Panc1 (cell line): ENCODE data around the gene SORBS1. TPM values are rescaled to one million over a fixed set of nuclear protein-coding genes. Genes with fewer than 3 reads are reported as not detected.

ENCODE experiments used
- ATAC-seq: fragments of 200-7000 bp; cut with Tn5 transposase; 2 replicates; pipeline ENCODE4 v1.9.1; 2020; ENCODE audit warnings: mild to moderate bottlenecking, moderate library complexity
- BruUV-seq: library from RNA; stranded (reverse); fragments of 400-500 nt; replicated peaks from 2 replicates; lab custom pipeline; 2021; lab: Mats Ljungman, UMichigan
- CTCF ChIA-PET: fragments of 300-600 bp; sonication (Branson Sonifier 250); formaldehyde crosslinking; loops from one replicate; lab custom pipeline; 2022; ENCODE audit warnings: antibody characterized with exemption; lab: Charles Lee
- POLR2A ChIA-PET: fragments of 300-600 bp; sonication (Branson Sonifier 250); formaldehyde crosslinking; loops from one replicate; lab custom pipeline; 2022; ENCODE audit warnings: antibody characterized with exemption; lab: Charles Lee
- DNase-seq: peaks from one replicate; pipeline ENCODE4 v3.0.0-alpha.2; 2010; ENCODE audit warnings: low read depth, low spot score
- H3K27ac ChIP-seq: 2 replicates; pipeline ENCODE4 v1.5.1; 2011; ENCODE audit warnings: mild to moderate bottlenecking, low read length, inconsistent platforms
- H3K27me3 ChIP-seq: fragments of 200-500 bp; sonication (Bioruptor generic); 2 replicates; pipeline ENCODE4 v1.6.0; 2014; ENCODE audit warnings: low read length, inconsistent platforms; ENCODE audit not compliant: control insufficient read depth, insufficient read depth
- H3K36me3 ChIP-seq: fragments of 200-500 bp; sonication (Bioruptor generic); 2 replicates; pipeline ENCODE4 v1.5.1; 2014; ENCODE audit warnings: inconsistent platforms, mild to moderate bottlenecking, low read length, moderate library complexity; ENCODE audit not compliant: control insufficient read depth, insufficient read depth
- H3K4me1 ChIP-seq: 2 replicates; pipeline ENCODE4 v1.5.1; 2011; ENCODE audit warnings: inconsistent platforms, mild to moderate bottlenecking, low read length, moderate library complexity; ENCODE audit not compliant: control insufficient read depth, insufficient read depth
- H3K4me3 ChIP-seq, 2 experiments: 2 replicates each; pipeline ENCODE4 v1.5.1; 2011 to 2012; ENCODE audit warnings: low read depth in 2 of 2, low read length in 2 of 2, mild to moderate bottlenecking in 2 of 2, inconsistent platforms in 1 of 2, moderate library complexity in 1 of 2
- H3K9me3 ChIP-seq: fragments of 200-500 bp; sonication (Bioruptor generic); 2 replicates; pipeline ENCODE4 v1.5.1; 2014; ENCODE audit warnings: low read depth, mild to moderate bottlenecking, inconsistent platforms, low read length, moderate library complexity; ENCODE audit not compliant: control insufficient read depth, insufficient read depth
- CTCF ChIP-seq: fragments of 450-650 bp; IDR thresholded peaks from 2 replicates; pipeline ENCODE4 v1.5.1; 2017; ENCODE audit warnings: mild to moderate bottlenecking
- POLR2AphosphoS5 ChIP-seq: IDR thresholded peaks from 2 replicates; pipeline ENCODE4 v1.6.1; 2012; ENCODE audit warnings: mild to moderate bottlenecking, low read depth, low read length, moderate library complexity
- REST ChIP-seq, 2 experiments: IDR thresholded peaks; 2 replicates each; pipeline ENCODE4 v1.6.1; 2011 to 2012; ENCODE audit warnings: low read depth in 2 of 2, control low read depth in 1 of 2, low read length in 1 of 2, mild to moderate bottlenecking in 1 of 2, moderate library complexity in 1 of 2; ENCODE audit not compliant: insufficient read depth in 1 of 2
- SIN3A ChIP-seq: IDR thresholded peaks from 2 replicates; pipeline ENCODE4 v1.6.1; 2012; ENCODE audit warnings: low read depth, mild to moderate bottlenecking, low read length, moderate library complexity, borderline replicate concordance; ENCODE audit not compliant: insufficient read depth
- TCF7L2 ChIP-seq: IDR thresholded peaks from 2 replicates; pipeline ENCODE4 v1.6.1; 2011; ENCODE audit warnings: mild to moderate bottlenecking, low read depth, low read length, inconsistent platforms
- in situ Hi-C: cut with HindIII; loops from 2 replicates; pipeline ENCODE4 v1.10.0; 2016; ENCODE audit warnings: low sequenced_read_pairs, low pct_unique_long_range_greater_than_20kb
- intact Hi-C: fragments of 100-400 bp; cut with micrococcal nuclease; formaldehyde crosslinking; loops from one replicate; pipeline ENCODE4 v1.10.0; 2022; ENCODE audit not compliant: unreplicated experiment
- total RNA-seq: library from RNA; stranded (reverse); gene quantifications from one replicate; pipeline ENCODE4 v1.2.1, GENCODE V29; 2021; ENCODE audit not compliant: unreplicated experiment

The SORBS1 gene
- total RNA-seq, 1 experiment from 2014 or later: 29.4 TPM

GRCh38 chr10:95474228-95475002, 86.8 kb downstream of the SORBS1 start:
- H3K36me3 ChIP-seq: no peaks in the 10 kb centered on the region
- H3K27me3 ChIP-seq: no peaks in the 10 kb centered on the region
- in situ Hi-C loops (no loop called here), intact Hi-C loops (no loop called here)
- ChIA-PET CTCF (interaction anchor here (0.5 kb wide), 1 partner anchor 42 kb away, joined by 6 read pairs; no protein-coding TSS in a partner anchor), POLR2A (no interaction called here)
- no peak for TF ChIP-seq CTCF
- TF ChIP-seq SIN3A: no peak
- peak; percentile 74 for TF ChIP-seq TCF7L2
- no peak for TF ChIP-seq REST (IDR thresholded peaks at IDR 0.05; ENCODE audit: insufficient read depth in 1 of 2, low read depth in 2 of 2, low read length in 1 of 2)
- no peak for TF ChIP-seq POLR2AphosphoS5
- H3K27ac ChIP-seq: peak overlapping the region; percentile 60
- BruUV-seq: no TSS peak
- DNase-seq (no peak), ATAC-seq (no peak)
- H3K4me1 ChIP-seq: peaks cover 38% of the 10 kb centered on the region
- H3K4me3 ChIP-seq: no peak overlapping the region
- no peaks in the 10 kb centered on the region for H3K9me3 ChIP-seq

- no peak for ATAC-seq
- no TSS peak for BruUV-seq
- Histone ChIP-seq H3K27ac (peak overlapping the region; percentile 5; the same call in 1 of the 2 replicates), H3K4me3 (no peak overlapping the region), H3K9me3 (no peaks in the 10 kb centered on the region), H3K36me3 (no peaks in the 10 kb centered on the region), H3K27me3 (no peaks in the 10 kb centered on the region), H3K4me1 (peaks cover 51% of the 10 kb centered on the region)
- POLR2A ChIA-PET: interaction anchor here (0.5 kb wide), 1 partner anchor 80 kb away, joined by 8 read pairs; no protein-coding TSS in a partner anchor
- CTCF ChIA-PET: interaction anchor here (0.7 to 1.6 kb wide), 2 partner anchors 24 to 42 kb away, joined by 3 read pairs; no protein-coding TSS in a partner anchor
- intact Hi-C loops (no loop called here), in situ Hi-C loops (no loop called here)
- no peak for DNase-seq
- TF ChIP-seq SIN3A: no peak
- TF ChIP-seq TCF7L2: no peak
- TF ChIP-seq POLR2AphosphoS5: no peak
- TF ChIP-seq REST (IDR thresholded peaks at IDR 0.05; ENCODE audit: insufficient read depth in 1 of 2, low read depth in 2 of 2, low read length in 1 of 2): no peak
- no peak for TF ChIP-seq CTCF
Observed at GRCh38 chr10:95472304-95473088, 88.7 kb downstream of the SORBS1 start.
